ENCODE data around the gene BLVRB. TPM values are rescaled to one million over a fixed set of nuclear protein-coding genes. Genes with fewer than 3 reads are reported as not detected.
"Not testable (repeated sequence)": the region's sequence is repeated elsewhere in the genome, so short reads cannot be mapped to it uniquely, and the experiment has no call there.

Gene BLVRB
- total RNA-seq, 1 donor from 2014 or later = 3.1 TPM

DNA sequence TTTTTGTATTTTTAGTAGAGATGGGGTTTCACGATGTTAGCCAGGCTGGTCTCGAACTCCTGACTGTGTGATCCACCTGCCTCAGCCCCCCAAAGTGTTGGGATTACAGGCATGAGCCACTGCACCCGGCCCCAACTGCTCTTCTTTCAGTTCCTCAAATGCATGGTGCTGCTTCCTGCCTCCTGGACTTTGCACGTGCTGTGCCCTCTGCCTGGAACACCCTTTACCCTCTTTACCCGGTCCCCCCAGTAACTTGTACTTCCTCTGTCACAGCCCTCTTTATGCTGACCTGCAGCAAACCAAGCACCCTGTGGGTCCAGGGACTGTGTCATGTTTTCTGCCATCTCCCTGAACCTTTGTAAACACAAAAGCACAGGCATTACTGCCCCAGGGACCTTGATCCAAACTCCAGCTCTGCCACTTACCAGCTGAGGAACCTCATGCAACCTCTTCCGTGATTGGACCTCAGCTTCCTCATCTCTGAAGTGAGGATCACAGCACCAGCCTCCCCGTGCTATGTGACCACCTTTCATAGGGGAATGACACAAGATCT, 3.8 kb downstream of the BLVRB start:
- Mint-ChIP-seq H3K4me3 (no peak overlapping the region), H3K9me3 (no peaks in the 10 kb centered on the region), H3K27me3 (ENCODE audit: low read depth) (peaks cover 28% of the 10 kb centered on the region), H3K27ac (ENCODE audit: unreplicated experiment) (peak overlapping the region; percentile 58), H3K4me1 (peaks cover 18% of the 10 kb centered on the region), H3K36me3 (ENCODE audit: low read depth) (no peaks in the 10 kb centered on the region)
- TF ChIP-seq, protein P1, sequence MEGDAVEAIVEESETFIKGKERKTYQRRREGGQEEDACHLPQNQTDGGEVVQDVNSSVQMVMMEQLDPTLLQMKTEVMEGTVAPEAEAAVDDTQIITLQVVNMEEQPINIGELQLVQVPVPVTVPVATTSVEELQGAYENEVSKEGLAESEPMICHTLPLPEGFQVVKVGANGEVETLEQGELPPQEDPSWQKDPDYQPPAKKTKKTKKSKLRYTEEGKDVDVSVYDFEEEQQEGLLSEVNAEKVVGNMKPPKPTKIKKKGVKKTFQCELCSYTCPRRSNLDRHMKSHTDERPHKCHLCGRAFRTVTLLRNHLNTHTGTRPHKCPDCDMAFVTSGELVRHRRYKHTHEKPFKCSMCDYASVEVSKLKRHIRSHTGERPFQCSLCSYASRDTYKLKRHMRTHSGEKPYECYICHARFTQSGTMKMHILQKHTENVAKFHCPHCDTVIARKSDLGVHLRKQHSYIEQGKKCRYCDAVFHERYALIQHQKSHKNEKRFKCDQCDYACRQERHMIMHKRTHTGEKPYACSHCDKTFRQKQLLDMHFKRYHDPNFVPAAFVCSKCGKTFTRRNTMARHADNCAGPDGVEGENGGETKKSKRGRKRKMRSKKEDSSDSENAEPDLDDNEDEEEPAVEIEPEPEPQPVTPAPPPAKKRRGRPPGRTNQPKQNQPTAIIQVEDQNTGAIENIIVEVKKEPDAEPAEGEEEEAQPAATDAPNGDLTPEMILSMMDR (conservative IDR thresholded peaks at IDR 0.05) = no peak
- no peak for DNase-seq (ENCODE audit: low read depth, low spot score)

DNA sequence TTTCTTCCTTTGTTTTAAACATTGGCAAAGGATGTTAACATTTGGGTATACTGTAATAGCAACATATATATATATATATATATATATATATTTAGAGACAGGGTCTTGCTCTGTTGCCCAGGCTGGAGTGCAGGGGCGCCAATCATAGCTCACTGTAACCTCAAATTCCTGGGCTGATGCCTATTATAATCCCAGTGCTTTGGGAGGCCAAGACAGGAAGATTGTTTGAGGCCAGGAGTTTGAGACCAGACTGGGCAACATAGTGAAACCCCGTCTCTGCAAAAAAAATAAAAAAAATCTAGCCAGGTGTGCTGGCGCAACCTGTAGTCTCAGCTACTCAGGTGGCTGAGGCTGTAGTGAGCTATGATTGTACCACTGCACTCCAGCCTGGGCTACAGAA, 5.4 kb downstream of the BLVRB start:
- no peak for DNase-seq (ENCODE audit: low read depth, low spot score)
- H3K27me3 Mint-ChIP-seq (ENCODE audit: low read depth) = peaks cover 13% of the 10 kb centered on the region
- TF ChIP-seq, protein P1 (conservative IDR thresholded peaks at IDR 0.05) = no peak
- H3K9me3 Mint-ChIP-seq = no peaks in the 10 kb centered on the region
- no peak overlapping the region for H3K27ac Mint-ChIP-seq (ENCODE audit: unreplicated experiment)
- no peaks in the 10 kb centered on the region for H3K36me3 Mint-ChIP-seq (ENCODE audit: low read depth)
- H3K4me1 Mint-ChIP-seq = peaks cover 3% of the 10 kb centered on the region
- H3K4me3 Mint-ChIP-seq = no peak overlapping the region

DNA sequence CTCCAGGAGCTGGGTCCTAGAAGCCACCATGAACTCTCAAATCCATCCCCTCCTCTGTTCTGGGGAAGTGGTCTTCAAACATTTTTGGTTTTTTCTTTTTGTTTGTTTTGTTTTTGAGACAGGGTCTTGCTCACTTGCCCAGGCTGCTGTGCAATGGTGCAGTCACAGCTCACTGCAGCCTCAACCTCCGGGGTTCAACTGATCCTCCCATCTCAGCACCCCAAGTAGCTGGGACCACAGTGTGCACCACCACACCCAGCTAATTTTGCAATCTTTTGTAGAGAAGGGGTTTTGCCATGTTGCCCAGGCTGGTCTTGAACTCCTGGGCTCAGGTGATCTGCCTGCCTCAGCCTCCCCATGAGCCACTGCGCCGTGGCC, 7.0 kb downstream of the BLVRB start:
- H3K9me3 Mint-ChIP-seq = no peaks in the 10 kb centered on the region
- TF ChIP-seq, protein P1 (conservative IDR thresholded peaks at IDR 0.05) = no peak
- H3K4me3 Mint-ChIP-seq = no peak overlapping the region

DNA sequence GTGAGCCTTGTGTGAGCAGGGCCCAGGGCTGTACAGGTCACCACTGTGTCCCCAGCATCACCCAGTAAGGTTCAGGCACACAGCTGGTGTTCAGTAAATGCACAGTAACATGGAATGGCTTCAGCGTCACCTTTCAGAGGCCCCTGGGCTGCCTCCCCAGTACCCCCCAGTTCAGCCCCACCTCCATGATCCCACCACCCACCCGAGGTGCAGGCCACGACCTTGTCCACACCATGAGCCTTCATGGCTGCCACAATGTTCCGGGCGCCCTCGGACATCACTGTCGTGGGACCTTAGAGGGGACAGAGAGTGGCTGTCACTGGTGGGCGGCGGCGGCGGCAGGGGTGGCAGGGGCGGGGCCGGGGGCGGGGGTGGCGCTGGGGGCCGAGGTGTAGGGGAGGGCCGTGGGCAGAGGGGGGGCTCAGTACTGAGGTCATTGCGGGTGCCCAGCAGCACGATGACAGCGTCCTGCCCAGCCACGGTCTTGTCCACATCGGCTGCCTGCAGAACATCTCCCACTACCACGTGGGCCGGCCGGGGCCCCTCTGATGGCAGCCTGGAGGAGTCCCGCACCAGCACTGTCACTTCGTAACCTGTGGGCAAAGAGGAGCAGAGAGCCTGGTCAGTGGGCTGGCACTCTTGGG, 7.5 kb downstream of the BLVRB start:
- Mint-ChIP-seq H3K27ac (ENCODE audit: unreplicated experiment) (no peak overlapping the region), H3K4me1 (no peaks in the 10 kb centered on the region), H3K4me3 (no peak overlapping the region), H3K27me3 (ENCODE audit: low read depth) (peaks cover 3% of the 10 kb centered on the region), H3K9me3 (no peaks in the 10 kb centered on the region), H3K36me3 (ENCODE audit: low read depth) (no peaks in the 10 kb centered on the region)
- TF ChIP-seq, protein P1 (conservative IDR thresholded peaks at IDR 0.05) = no peak
- DNase-seq (ENCODE audit: low read depth, low spot score) = no peak

More for the DNA sequence above, 7.0 kb downstream of the BLVRB start:
- DNase-seq (ENCODE audit: low read depth, low spot score) = no peak
- Mint-ChIP-seq H3K27me3 (ENCODE audit: low read depth) (peaks cover 3% of the 10 kb centered on the region), H3K36me3 (ENCODE audit: low read depth) (no peaks in the 10 kb centered on the region), H3K27ac (ENCODE audit: unreplicated experiment) (no peak overlapping the region), H3K4me1 (no peaks in the 10 kb centered on the region)

DNA sequence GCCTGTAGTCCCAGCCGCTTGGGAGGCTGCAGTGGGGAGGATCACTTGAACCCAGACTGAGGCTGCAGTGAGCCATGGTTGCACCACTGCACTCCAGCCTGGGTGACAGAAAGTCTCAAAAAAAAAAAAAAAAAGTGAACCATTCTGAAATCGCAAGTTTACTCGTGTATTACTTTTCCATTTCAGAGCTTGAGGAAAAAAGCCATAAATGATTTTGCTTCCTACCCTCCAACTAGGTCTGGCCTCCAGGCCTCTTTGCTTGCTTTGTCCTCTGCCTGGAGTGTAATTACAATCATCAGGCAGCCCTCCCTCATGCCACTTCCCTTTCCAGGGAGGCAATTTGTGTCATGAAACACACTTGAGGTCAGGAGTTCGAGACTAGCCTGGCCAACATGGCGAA, 8.5 kb downstream of the BLVRB start:
- H3K36me3 Mint-ChIP-seq (ENCODE audit: low read depth) = no peaks in the 10 kb centered on the region
- no peaks in the 10 kb centered on the region for H3K4me1 Mint-ChIP-seq
- H3K27me3 Mint-ChIP-seq (ENCODE audit: low read depth) = peaks cover 3% of the 10 kb centered on the region

DNA sequence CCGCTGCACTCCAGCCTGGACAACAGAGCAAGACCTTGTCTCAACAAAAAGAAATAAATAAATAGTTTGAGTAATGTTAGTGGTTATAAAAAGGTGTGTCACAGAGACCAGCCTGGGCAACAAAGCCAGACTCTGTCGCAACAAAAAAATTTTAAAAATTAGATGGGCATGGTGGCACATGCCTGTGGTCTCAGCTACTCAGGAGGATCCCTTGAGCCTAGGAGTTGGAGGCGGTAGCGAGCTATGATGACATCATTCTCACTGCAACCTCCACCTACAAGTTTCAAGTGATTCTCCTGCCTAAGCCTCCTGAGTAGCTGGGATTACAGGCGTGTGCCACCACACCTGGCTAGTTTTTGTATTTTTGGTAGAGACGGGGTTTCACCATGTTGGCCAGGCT, 11.6 kb downstream of the BLVRB start:
- not testable (repeated sequence) for H3K27me3 Mint-ChIP-seq (ENCODE audit: low read depth); H3K4me1 Mint-ChIP-seq; H3K9me3 Mint-ChIP-seq; H3K36me3 Mint-ChIP-seq (ENCODE audit: low read depth); H3K27ac Mint-ChIP-seq (ENCODE audit: unreplicated experiment); H3K4me3 Mint-ChIP-seq; DNase-seq (ENCODE audit: low read depth, low spot score)

More for the DNA sequence above, 8.5 kb downstream of the BLVRB start:
- H3K27ac Mint-ChIP-seq (ENCODE audit: unreplicated experiment) = no peak overlapping the region
- TF ChIP-seq, protein P1 (conservative IDR thresholded peaks at IDR 0.05) = no peak
- DNase-seq (ENCODE audit: low read depth, low spot score) = no peak
- H3K9me3 Mint-ChIP-seq = no peaks in the 10 kb centered on the region
- H3K4me3 Mint-ChIP-seq = no peak overlapping the region

Measured in neural crest cell (in vitro differentiated cells).